Tibial nerve (tissue), 4 donors: Measurements from ENCODE around the gene SLC9A1.

Source experiments
- EP300 ChIP-seq, 2 donors: sonication (generic); formaldehyde crosslinking; IDR thresholded peaks; one replicate each; pipeline ENCODE4 v1.6.1; 2017; ENCODE audit warnings: antibody characterized with exemption in 2 of 2, mild to moderate bottlenecking in 1 of 2
- POLR2A ChIP-seq, 2 donors: fragments of 450-650 bp; IDR thresholded peaks; one replicate each; pipeline ENCODE4 v1.6.1; 2017; ENCODE audit warnings: antibody characterized with exemption in 2 of 2, mild to moderate bottlenecking in 2 of 2, moderate library complexity in 2 of 2
- TF ChIP-seq, protein P1 (sequence below), 5 experiments: fragments of 200-600 bp in 3 of 5; fragments of 450-650 bp in 2 of 5; sonication (generic) in 3 of 5; IDR thresholded peaks; one replicate each; pipeline ENCODE4 v1.5.1; 2016 to 2019; ENCODE audit warnings: antibody characterized with exemption in 5 of 5, mild to moderate bottlenecking in 3 of 5, moderate library complexity in 2 of 5

DNA sequence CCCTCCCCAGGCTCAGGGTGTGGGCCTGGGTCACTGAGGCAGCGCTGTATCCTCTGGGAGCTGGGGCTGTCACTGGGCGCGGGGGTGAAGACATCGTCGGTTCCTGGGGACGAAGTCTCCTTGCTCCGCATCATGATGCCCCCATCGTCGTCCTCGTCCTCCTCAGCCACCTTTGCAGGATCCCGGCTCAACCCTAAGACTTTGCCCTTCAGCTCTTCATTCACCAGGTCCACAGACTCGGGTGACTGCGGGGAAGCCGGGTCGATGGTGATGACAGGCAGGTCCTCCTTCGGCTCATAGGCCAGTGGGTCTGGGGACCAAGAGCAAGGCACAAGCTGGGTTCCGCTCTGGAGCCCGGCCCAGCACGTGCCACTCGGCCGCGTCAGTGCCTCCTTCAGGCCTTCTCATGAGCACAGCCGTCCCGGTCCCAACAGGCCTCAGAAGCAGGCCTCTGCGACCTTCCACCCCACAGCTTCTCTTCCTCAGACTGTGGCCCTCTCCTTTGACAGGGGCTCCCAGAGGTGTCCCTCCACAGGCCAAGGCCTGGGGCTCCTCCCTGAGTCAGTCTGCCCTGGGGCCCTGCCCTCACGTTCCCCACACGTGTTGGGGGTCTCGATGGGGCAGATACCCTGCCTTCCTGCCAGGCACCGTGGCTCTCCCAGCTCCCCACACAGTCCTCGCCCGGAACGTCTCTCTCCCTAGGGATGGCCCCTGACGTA lies 54.4 kb downstream of the SLC9A1 start:
- TF ChIP-seq, protein P1, sequence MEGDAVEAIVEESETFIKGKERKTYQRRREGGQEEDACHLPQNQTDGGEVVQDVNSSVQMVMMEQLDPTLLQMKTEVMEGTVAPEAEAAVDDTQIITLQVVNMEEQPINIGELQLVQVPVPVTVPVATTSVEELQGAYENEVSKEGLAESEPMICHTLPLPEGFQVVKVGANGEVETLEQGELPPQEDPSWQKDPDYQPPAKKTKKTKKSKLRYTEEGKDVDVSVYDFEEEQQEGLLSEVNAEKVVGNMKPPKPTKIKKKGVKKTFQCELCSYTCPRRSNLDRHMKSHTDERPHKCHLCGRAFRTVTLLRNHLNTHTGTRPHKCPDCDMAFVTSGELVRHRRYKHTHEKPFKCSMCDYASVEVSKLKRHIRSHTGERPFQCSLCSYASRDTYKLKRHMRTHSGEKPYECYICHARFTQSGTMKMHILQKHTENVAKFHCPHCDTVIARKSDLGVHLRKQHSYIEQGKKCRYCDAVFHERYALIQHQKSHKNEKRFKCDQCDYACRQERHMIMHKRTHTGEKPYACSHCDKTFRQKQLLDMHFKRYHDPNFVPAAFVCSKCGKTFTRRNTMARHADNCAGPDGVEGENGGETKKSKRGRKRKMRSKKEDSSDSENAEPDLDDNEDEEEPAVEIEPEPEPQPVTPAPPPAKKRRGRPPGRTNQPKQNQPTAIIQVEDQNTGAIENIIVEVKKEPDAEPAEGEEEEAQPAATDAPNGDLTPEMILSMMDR (IDR thresholded peaks at IDR 0.05), result no peak
- no peak for TF ChIP-seq EP300 (IDR thresholded peaks at IDR 0.05)
- TF ChIP-seq POLR2A (IDR thresholded peaks at IDR 0.05), result no peak
